Tibial artery (tissue), 4 donors: ENCODE results near the gene PRPF18.
A peak's percentile ranks its signal among the peaks of the same experiment; 100 is the strongest.

Experiments
- DNase-seq, 2 donors: peaks; one replicate each; pipeline ENCODE4 v3.0.0-alpha.2; 2019
- H3K27ac ChIP-seq, 2 donors: fragments of 200-600 bp; sonication (generic) in 1 of 2; 1 replicate in 1 of 2; 2 replicates in 1 of 2; pipeline ENCODE4 v1.5.1; 2018 to 2019; ENCODE audit warnings: mild to moderate bottlenecking in 1 of 2
- H3K27me3 ChIP-seq, 2 donors: fragments of 200-600 bp; sonication (generic) in 1 of 2; one replicate each; pipeline versions ENCODE4 v1.5.1 to v1.6.0; 2016 to 2019
- H3K36me3 ChIP-seq, 3 donors: fragments of 200-600 bp; sonication (generic) in 2 of 3; one replicate each; pipeline ENCODE4 v1.5.1; 2016 to 2019; ENCODE audit warnings: mild to moderate bottlenecking in 2 of 3
- H3K4me1 ChIP-seq, 4 donors: fragments of 200-600 bp; sonication (generic) in 2 of 4; 1 replicate in 3 of 4; 2 replicates in 1 of 4; pipeline ENCODE4 v1.5.1; 2016 to 2019
- H3K4me3 ChIP-seq, 2 donors: fragments of 200-600 bp; sonication (generic) in 1 of 2; 1 replicate in 1 of 2; 2 replicates in 1 of 2; pipeline ENCODE4 v1.5.1; 2018 to 2019; ENCODE audit warnings: mild to moderate bottlenecking in 2 of 2
- H3K9me3 ChIP-seq, 3 donors: fragments of 200-600 bp; sonication (generic) in 1 of 3; one replicate each; pipeline ENCODE4 v1.5.1; 2016 to 2019
- CTCF ChIP-seq, 2 experiments: fragments of 200-600 bp in 1 of 2; fragments of 450-650 bp in 1 of 2; IDR thresholded peaks; one replicate each; pipeline ENCODE4 v1.5.1; 2017 to 2019; ENCODE audit warnings: antibody characterized with exemption in 2 of 2, mild to moderate bottlenecking in 1 of 2, moderate library complexity in 1 of 2
- intact Hi-C: fragments of 100-400 bp; cut with DNase I; formaldehyde crosslinking; loops from one replicate; pipeline ENCODE4 v1.15.0; 2023; ENCODE audit warnings: low total_unique reads

Gene PRPF18

GRCh38 chr10:13628661-13629060 is 41.9 kb downstream of the PRPF18 start:
- peaks cover 0 to 21% (median 4%) of the 10 kb centered on the region in 3 donors for H3K36me3 ChIP-seq
- no peaks in the 10 kb centered on the region for H3K9me3 ChIP-seq
- peaks cover 0 to 13% (median 8%) of the 10 kb centered on the region in 4 donors for H3K4me1 ChIP-seq
- no peak overlapping the region for H3K27ac ChIP-seq
- H3K27me3 ChIP-seq = no peaks in the 10 kb centered on the region
- intact Hi-C loops = no loop called here
- no peak for TF ChIP-seq CTCF (IDR thresholded peaks at IDR 0.05)
- no peak for DNase-seq
- H3K4me3 ChIP-seq = no peak overlapping the region

GRCh38 chr10:13629116-13629515 is 42.4 kb downstream of the PRPF18 start:
- intact Hi-C loops = no loop called here
- Histone ChIP-seq H3K36me3 (peaks cover 0 to 17% (median 4%) of the 10 kb centered on the region in 3 donors), H3K4me3 (no peak overlapping the region), H3K9me3 (no peaks in the 10 kb centered on the region), H3K27ac (no peak overlapping the region), H3K27me3 (no peaks in the 10 kb centered on the region), H3K4me1 (peaks cover 0 to 17% (median 9%) of the 10 kb centered on the region in 4 donors)
- TF ChIP-seq CTCF (IDR thresholded peaks at IDR 0.05) = no peak
- DNase-seq = no peak

GRCh38 chr10:13630231-13630630 is 43.5 kb downstream of the PRPF18 start:
- Histone ChIP-seq H3K4me1 (peaks cover 0 to 27% (median 10%) of the 10 kb centered on the region in 4 donors), H3K27ac (no peak overlapping the region), H3K4me3 (no peak overlapping the region), H3K36me3 (peaks cover 0 to 10% (median 4%) of the 10 kb centered on the region in 3 donors), H3K9me3 (no peaks in the 10 kb centered on the region), H3K27me3 (no peaks in the 10 kb centered on the region)
- no peak for TF ChIP-seq CTCF (IDR thresholded peaks at IDR 0.05)
- no peak for DNase-seq
- intact Hi-C loops = no loop called here

- Histone ChIP-seq H3K4me3 (no peak overlapping the region), H3K4me1 (peaks cover 0 to 27% (median 10%) of the 10 kb centered on the region in 4 donors), H3K27ac (peak overlapping the region in 1 of 2 donors; percentile 81), H3K27me3 (no peaks in the 10 kb centered on the region), H3K9me3 (no peaks in the 10 kb centered on the region), H3K36me3 (peaks cover 0 to 10% (median 0%) of the 10 kb centered on the region in 3 donors)
- DNase-seq = no peak
- intact Hi-C loops = no loop called here
- no peak for TF ChIP-seq CTCF (IDR thresholded peaks at IDR 0.05)
Observed at GRCh38 chr10:13631594-13631993, 44.8 kb downstream of the PRPF18 start.

- DNase-seq = no peak
- H3K9me3 ChIP-seq = no peaks in the 10 kb centered on the region
- H3K36me3 ChIP-seq = peaks cover 0 to 10% (median 0%) of the 10 kb centered on the region in 3 donors
- no peaks in the 10 kb centered on the region for H3K27me3 ChIP-seq
- no peak for TF ChIP-seq CTCF (IDR thresholded peaks at IDR 0.05)
- H3K4me1 ChIP-seq = peaks cover 0 to 33% (median 10%) of the 10 kb centered on the region in 4 donors
- intact Hi-C loops = no loop called here
- no peak overlapping the region for H3K4me3 ChIP-seq
- peak overlapping the region in 1 of 2 donors; percentile 81 for H3K27ac ChIP-seq
Observed at GRCh38 chr10:13632440-13632839, 45.7 kb downstream of the PRPF18 start.
